Adipocyte (in vitro differentiated cells): ENCODE results near the gene MGP.
A peak's percentile ranks its signal among the peaks of the same experiment; 100 is the strongest.

Source experiments
- DNase-seq: peaks from one replicate; pipeline ENCODE4 v3.0.0-alpha.2; 2015; ENCODE audit warnings: low read depth
- H3K27me3 ChIP-seq: replicated peaks from 2 replicates; pipeline ENCODE4 v1.7.0; 2013; ENCODE audit warnings: mild to moderate bottlenecking, low read length, moderate library complexity; ENCODE audit not compliant: control insufficient read depth, insufficient read depth
- H3K36me3 ChIP-seq: 2 replicates; pipeline ENCODE4 v1.7.0; 2013; ENCODE audit warnings: low read length, mild to moderate bottlenecking, moderate library complexity; ENCODE audit not compliant: control insufficient read depth, insufficient read depth, severe bottlenecking
- H3K4me1 ChIP-seq: 2 replicates; pipeline ENCODE4 v1.7.0; 2013; ENCODE audit warnings: mild to moderate bottlenecking, low read length, moderate library complexity; ENCODE audit not compliant: control insufficient read depth, insufficient read depth
- H3K4me3 ChIP-seq: 2 replicates; pipeline ENCODE4 v1.7.0; 2013; ENCODE audit warnings: mild to moderate bottlenecking, low read length, moderate library complexity
- H3K9ac ChIP-seq: 2 replicates; pipeline ENCODE4 v1.7.0; 2013; ENCODE audit warnings: mild to moderate bottlenecking, low read length, moderate library complexity
- H3K9me3 ChIP-seq: 2 replicates; pipeline ENCODE4 v1.7.0; 2013; ENCODE audit warnings: mild to moderate bottlenecking, low read length, moderate library complexity; ENCODE audit not compliant: control insufficient read depth

The MGP gene

GRCh38 chr12:14854586-14855183 is 31.0 kb downstream of the MGP start:
- Histone ChIP-seq H3K9me3 (peaks cover 6% of the 10 kb centered on the region), H3K9ac (peak overlapping the region; percentile 45), H3K4me3 (peak overlapping the region; percentile 32), H3K27me3 (no peaks in the 10 kb centered on the region), H3K4me1 (peaks cover 20% of the 10 kb centered on the region), H3K36me3 (no peaks in the 10 kb centered on the region)
- peak; percentile 79 for DNase-seq

DNA sequence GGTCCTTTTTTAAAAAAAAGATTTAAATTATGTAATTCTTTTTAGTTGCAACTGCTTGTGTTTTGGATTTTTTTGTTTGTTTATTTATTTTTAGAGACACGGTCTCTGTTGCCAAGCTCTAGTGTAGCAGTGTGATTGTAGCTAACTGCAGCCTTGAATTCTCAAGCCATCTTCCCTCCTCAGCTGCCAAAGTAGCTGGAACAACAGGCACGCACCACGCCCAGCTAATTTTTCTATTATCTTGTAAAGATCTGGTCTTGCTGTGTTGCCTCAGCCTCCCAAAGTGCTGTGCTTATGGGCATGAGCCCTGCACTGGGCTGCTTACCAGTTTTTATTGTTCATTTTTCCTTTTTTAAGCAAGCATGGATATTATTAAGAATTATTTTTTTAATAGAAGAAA is 31.7 kb downstream of the MGP start:
- peak; percentile 66 for DNase-seq
- Histone ChIP-seq H3K9ac (peak overlapping the region; percentile 45), H3K4me3 (peak overlapping the region; percentile 32), H3K9me3 (no peaks in the 10 kb centered on the region), H3K4me1 (peaks cover 28% of the 10 kb centered on the region), H3K27me3 (no peaks in the 10 kb centered on the region), H3K36me3 (no peaks in the 10 kb centered on the region)

DNA sequence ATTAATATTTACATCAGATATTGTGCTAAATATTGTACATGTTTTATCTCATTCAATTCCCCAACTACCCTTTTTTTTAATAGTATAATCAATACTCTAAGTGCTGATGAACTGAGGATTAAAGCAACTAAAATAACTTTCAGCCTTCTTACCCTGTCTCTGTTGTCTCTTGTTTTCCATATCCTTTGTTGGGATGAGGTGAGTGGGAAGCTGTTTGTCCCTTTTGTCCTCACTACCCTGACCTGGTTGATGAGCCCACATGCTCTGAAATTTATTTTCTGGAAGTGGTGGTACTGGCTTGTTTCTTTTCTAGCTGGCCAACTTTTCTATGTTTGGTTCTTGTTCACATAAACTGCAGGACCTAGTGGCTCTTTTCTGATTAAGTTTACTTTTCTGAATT is 32.8 kb downstream of the MGP start:
- no peaks in the 10 kb centered on the region for H3K27me3 ChIP-seq
- no peak for DNase-seq
- no peak overlapping the region for H3K4me3 ChIP-seq
- no peaks in the 10 kb centered on the region for H3K36me3 ChIP-seq
- H3K9ac ChIP-seq, result no peak overlapping the region
- no peaks in the 10 kb centered on the region for H3K9me3 ChIP-seq
- H3K4me1 ChIP-seq, result peaks cover 31% of the 10 kb centered on the region

- no peaks in the 10 kb centered on the region for H3K27me3 ChIP-seq
- DNase-seq, result no peak
- no peaks in the 10 kb centered on the region for H3K9me3 ChIP-seq
- no peaks in the 10 kb centered on the region for H3K36me3 ChIP-seq
- no peak overlapping the region for H3K9ac ChIP-seq
- H3K4me1 ChIP-seq, result peaks cover 46% of the 10 kb centered on the region
- no peak overlapping the region for H3K4me3 ChIP-seq
Observed at GRCh38 chr12:14850929-14851663, 34.6 kb downstream of the MGP start.

- Histone ChIP-seq H3K9ac (no peak overlapping the region), H3K9me3 (no peaks in the 10 kb centered on the region), H3K4me1 (peaks cover 54% of the 10 kb centered on the region), H3K4me3 (no peak overlapping the region), H3K27me3 (no peaks in the 10 kb centered on the region), H3K36me3 (no peaks in the 10 kb centered on the region)
- DNase-seq, result peak; percentile 72
Observed at GRCh38 chr12:14849661-14850060, 36.0 kb downstream of the MGP start.

- Histone ChIP-seq H3K4me1 (peaks cover 61% of the 10 kb centered on the region), H3K4me3 (peak overlapping the region; percentile 2), H3K9ac (peak overlapping the region; percentile 31), H3K27me3 (no peaks in the 10 kb centered on the region), H3K36me3 (no peaks in the 10 kb centered on the region), H3K9me3 (no peaks in the 10 kb centered on the region)
- DNase-seq, result no peak
Observed at GRCh38 chr12:14846876-14847580, 38.6 kb downstream of the MGP start.

GRCh38 chr12:14846042-14846587 is 39.5 kb downstream of the MGP start:
- peak overlapping the region; percentile 31 for H3K9ac ChIP-seq
- H3K4me1 ChIP-seq, result peaks cover 70% of the 10 kb centered on the region
- no peaks in the 10 kb centered on the region for H3K27me3 ChIP-seq
- H3K9me3 ChIP-seq, result no peaks in the 10 kb centered on the region
- no peaks in the 10 kb centered on the region for H3K36me3 ChIP-seq
- peak overlapping the region; percentile 16 for H3K4me3 ChIP-seq
- DNase-seq, result no peak

DNA sequence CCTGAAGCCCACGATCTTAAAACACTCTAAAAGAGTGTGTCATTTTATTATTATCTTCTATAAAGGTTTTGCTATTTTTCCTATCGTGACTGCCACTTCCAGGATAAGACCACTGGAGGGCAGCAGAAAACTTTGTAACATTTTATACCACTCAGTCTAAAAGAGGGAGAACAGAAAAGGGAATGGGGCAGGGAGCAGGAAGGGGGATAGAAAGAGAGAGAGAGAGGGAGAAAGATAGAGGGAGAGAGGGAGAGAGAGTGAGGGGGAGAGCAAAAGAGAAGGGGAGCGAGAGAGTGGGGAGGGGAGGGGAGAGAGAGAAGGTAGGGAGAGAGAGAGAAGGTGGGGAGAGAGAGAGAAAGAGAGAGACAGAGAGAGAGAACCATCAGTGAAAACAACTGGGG is 40.3 kb downstream of the MGP start:
- Histone ChIP-seq H3K9ac (peak overlapping the region; percentile 48), H3K4me3 (no peak overlapping the region), H3K4me1 (peaks cover 74% of the 10 kb centered on the region), H3K9me3 (no peaks in the 10 kb centered on the region), H3K27me3 (no peaks in the 10 kb centered on the region), H3K36me3 (no peaks in the 10 kb centered on the region)
- DNase-seq, result peak; percentile 89

GRCh38 chr12:14844401-14844800 is 41.3 kb downstream of the MGP start:
- Histone ChIP-seq H3K4me1 (peaks cover 67% of the 10 kb centered on the region), H3K4me3 (no peak overlapping the region), H3K36me3 (no peaks in the 10 kb centered on the region), H3K9me3 (peaks cover 1% of the 10 kb centered on the region), H3K27me3 (no peaks in the 10 kb centered on the region), H3K9ac (peak overlapping the region; percentile 48)
- DNase-seq, result no peak

DNA sequence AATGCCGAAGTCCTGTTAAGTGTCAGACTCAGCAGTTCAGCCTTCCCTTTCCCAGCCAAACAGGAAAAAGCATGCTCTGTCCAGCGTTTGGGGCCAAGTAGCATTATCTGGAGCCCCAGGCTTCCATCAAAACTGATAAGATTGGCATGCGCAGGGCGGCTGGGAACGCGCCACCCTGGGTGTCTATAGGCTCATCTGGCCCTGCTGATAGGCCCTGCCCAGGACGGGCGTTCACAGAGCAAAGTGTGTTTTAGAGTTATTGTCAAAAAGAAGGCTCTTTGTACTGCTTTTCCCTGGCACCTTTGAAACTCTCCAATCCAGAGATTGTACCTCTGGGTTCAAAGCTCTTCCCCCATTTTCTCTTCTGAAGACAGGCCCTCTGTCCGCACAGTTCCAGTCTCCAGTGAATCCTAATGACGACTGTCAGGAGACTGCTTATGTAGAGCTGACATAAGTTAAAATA is 42.2 kb downstream of the MGP start, which contains the start of gene ART4:
TSS of gene ART4 (minus strand) at position 102 of the 463 bp plus-strand sequence. CDS start 413 bp downstream, outside the sequence.
- H3K27me3 ChIP-seq, result no peaks in the 10 kb centered on the region
- DNase-seq, result no peak
- H3K9ac ChIP-seq, result peak within 1 kb of the TSS; percentile 59
- peaks cover 69% of the 10 kb centered on the region for H3K4me1 ChIP-seq
- H3K4me3 ChIP-seq, result peak within 1 kb of the TSS; percentile 54
- peaks cover 4% of the 10 kb centered on the region for H3K9me3 ChIP-seq
- no peaks in the 10 kb centered on the region for H3K36me3 ChIP-seq

DNA sequence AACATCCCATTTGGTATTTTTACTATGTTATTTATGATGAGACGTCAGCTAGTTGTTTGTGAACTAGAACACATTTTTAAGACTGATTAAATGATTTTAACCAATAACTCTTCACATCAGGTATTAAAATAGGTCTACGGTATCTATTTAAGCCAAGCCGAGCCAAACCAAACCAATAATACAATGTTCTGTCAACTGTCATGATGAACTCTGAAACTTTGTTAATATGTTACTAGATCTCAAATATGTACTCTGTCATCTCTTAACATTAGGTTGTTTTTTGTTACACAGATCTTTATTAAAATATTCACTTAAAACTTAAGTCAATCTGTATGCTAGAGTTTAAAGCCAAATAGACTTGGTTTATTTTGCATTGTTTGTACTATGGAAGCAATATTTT is 43.3 kb downstream of the MGP start:
- Histone ChIP-seq H3K4me1 (peaks cover 76% of the 10 kb centered on the region), H3K27me3 (no peaks in the 10 kb centered on the region), H3K4me3 (peak overlapping the region; percentile 54), H3K9ac (peak overlapping the region; percentile 59), H3K9me3 (peaks cover 4% of the 10 kb centered on the region), H3K36me3 (no peaks in the 10 kb centered on the region)
- no peak for DNase-seq
